ENCODE measurements around the gene FBXW5. TPM values are rescaled to one million over a fixed set of nuclear protein-coding genes. Genes with fewer than 3 reads are reported as not detected.

The FBXW5 gene
- total RNA-seq, 1 experiment from 2014 or later, result 72.6 TPM

- ATAC-seq, result no peak
- no peaks in the 10 kb centered on the region for H3K27me3 ChIP-seq (ENCODE audit: control insufficient read depth, insufficient read depth, low read length)
- no peak overlapping the region for H3K4me3 ChIP-seq (ENCODE audit: low read depth in 2 of 2, low read length in 2 of 2)
- CTCF ChIA-PET, result no interaction called here
- in situ Hi-C loops (cut with HindIII; ENCODE audit: low pct_unique_long_range_greater_than_20kb, low sequenced_read_pairs), result no loop called here
- H3K4me1 ChIP-seq (ENCODE audit: control insufficient read depth, insufficient read depth, low read length), result peaks cover 5% of the 10 kb centered on the region; the same call in 1 of the 2 replicates
- no peaks in the 10 kb centered on the region for H3K9me3 ChIP-seq (ENCODE audit: control insufficient read depth, insufficient read depth, low read depth, low read length)
- DNase-seq (ENCODE audit: low read depth, low spot score), result no peak
- no TSS peak for BruUV-seq (replicated peaks)
- intact Hi-C loops (cut with micrococcal nuclease; ENCODE audit: unreplicated experiment), result no loop called here
- no peak overlapping the region for H3K27ac ChIP-seq (ENCODE audit: low read length)
- POLR2A ChIA-PET, result no interaction called here
- TF ChIP-seq POLR2AphosphoS5 (IDR thresholded peaks at IDR 0.05; ENCODE audit: low read depth, low read length) (no peak), TCF7L2 (IDR thresholded peaks at IDR 0.05; ENCODE audit: low read depth, low read length) (no peak), SIN3A (IDR thresholded peaks at IDR 0.05; ENCODE audit: borderline replicate concordance, insufficient read depth, low read depth, low read length) (no peak)
- TF ChIP-seq, protein P1, sequence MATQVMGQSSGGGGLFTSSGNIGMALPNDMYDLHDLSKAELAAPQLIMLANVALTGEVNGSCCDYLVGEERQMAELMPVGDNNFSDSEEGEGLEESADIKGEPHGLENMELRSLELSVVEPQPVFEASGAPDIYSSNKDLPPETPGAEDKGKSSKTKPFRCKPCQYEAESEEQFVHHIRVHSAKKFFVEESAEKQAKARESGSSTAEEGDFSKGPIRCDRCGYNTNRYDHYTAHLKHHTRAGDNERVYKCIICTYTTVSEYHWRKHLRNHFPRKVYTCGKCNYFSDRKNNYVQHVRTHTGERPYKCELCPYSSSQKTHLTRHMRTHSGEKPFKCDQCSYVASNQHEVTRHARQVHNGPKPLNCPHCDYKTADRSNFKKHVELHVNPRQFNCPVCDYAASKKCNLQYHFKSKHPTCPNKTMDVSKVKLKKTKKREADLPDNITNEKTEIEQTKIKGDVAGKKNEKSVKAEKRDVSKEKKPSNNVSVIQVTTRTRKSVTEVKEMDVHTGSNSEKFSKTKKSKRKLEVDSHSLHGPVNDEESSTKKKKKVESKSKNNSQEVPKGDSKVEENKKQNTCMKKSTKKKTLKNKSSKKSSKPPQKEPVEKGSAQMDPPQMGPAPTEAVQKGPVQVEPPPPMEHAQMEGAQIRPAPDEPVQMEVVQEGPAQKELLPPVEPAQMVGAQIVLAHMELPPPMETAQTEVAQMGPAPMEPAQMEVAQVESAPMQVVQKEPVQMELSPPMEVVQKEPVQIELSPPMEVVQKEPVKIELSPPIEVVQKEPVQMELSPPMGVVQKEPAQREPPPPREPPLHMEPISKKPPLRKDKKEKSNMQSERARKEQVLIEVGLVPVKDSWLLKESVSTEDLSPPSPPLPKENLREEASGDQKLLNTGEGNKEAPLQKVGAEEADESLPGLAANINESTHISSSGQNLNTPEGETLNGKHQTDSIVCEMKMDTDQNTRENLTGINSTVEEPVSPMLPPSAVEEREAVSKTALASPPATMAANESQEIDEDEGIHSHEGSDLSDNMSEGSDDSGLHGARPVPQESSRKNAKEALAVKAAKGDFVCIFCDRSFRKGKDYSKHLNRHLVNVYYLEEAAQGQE (IDR thresholded peaks at IDR 0.05; ENCODE audit: insufficient read depth in 1 of 2, low read depth in 2 of 2, low read length in 1 of 2), result no peak
- TF ChIP-seq, protein P2, sequence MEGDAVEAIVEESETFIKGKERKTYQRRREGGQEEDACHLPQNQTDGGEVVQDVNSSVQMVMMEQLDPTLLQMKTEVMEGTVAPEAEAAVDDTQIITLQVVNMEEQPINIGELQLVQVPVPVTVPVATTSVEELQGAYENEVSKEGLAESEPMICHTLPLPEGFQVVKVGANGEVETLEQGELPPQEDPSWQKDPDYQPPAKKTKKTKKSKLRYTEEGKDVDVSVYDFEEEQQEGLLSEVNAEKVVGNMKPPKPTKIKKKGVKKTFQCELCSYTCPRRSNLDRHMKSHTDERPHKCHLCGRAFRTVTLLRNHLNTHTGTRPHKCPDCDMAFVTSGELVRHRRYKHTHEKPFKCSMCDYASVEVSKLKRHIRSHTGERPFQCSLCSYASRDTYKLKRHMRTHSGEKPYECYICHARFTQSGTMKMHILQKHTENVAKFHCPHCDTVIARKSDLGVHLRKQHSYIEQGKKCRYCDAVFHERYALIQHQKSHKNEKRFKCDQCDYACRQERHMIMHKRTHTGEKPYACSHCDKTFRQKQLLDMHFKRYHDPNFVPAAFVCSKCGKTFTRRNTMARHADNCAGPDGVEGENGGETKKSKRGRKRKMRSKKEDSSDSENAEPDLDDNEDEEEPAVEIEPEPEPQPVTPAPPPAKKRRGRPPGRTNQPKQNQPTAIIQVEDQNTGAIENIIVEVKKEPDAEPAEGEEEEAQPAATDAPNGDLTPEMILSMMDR (IDR thresholded peaks at IDR 0.05), result no peak
- H3K36me3 ChIP-seq (ENCODE audit: control insufficient read depth, insufficient read depth, low read length), result no peaks in the 10 kb centered on the region
These were observed 19.2 kb upstream of the FBXW5 start for GRCh38 chr9:136963751-136964150.

DNA sequence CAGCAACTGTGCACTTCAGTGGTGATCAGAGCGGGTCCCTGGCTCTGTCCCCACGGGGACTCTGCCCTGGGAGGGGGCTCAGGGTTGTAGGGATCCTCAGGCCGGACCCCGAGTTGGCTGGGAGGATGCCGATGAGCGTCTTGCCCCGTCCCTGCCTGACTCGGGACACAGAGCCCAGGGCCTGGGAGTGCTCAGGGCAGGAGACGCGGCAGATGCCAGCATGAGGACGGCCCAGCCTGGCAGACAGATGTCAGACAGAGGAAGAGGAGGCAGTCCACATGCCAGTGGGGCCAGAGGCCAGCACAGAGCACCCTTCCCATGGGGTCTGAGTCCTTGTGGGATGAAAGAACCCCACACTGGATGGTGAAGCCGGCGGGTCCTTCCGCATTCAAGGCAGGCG lies 18.8 kb upstream of the FBXW5 start:
- ChIA-PET POLR2A (no interaction called here), CTCF (no interaction called here)
- in situ Hi-C loops (cut with HindIII; ENCODE audit: low pct_unique_long_range_greater_than_20kb, low sequenced_read_pairs), result no loop called here
- H3K4me3 ChIP-seq (ENCODE audit: low read depth in 2 of 2, low read length in 2 of 2), result no peak overlapping the region
- DNase-seq (ENCODE audit: low read depth, low spot score), result no peak
- no peak for ATAC-seq
- H3K27ac ChIP-seq (ENCODE audit: low read length), result no peak overlapping the region
- no peaks in the 10 kb centered on the region for H3K9me3 ChIP-seq (ENCODE audit: control insufficient read depth, insufficient read depth, low read depth, low read length)
- intact Hi-C loops (cut with micrococcal nuclease; ENCODE audit: unreplicated experiment), result no loop called here
- H3K27me3 ChIP-seq (ENCODE audit: control insufficient read depth, insufficient read depth, low read length), result no peaks in the 10 kb centered on the region
- no TSS peak for BruUV-seq (replicated peaks)
- TF ChIP-seq, protein P1 (IDR thresholded peaks at IDR 0.05; ENCODE audit: insufficient read depth in 1 of 2, low read depth in 2 of 2, low read length in 1 of 2), result no peak
- TF ChIP-seq POLR2AphosphoS5 (IDR thresholded peaks at IDR 0.05; ENCODE audit: low read depth, low read length), result no peak
- TF ChIP-seq, protein P2 (IDR thresholded peaks at IDR 0.05), result no peak
- TF ChIP-seq SIN3A (IDR thresholded peaks at IDR 0.05; ENCODE audit: borderline replicate concordance, insufficient read depth, low read depth, low read length), result no peak
- no peak for TF ChIP-seq TCF7L2 (IDR thresholded peaks at IDR 0.05; ENCODE audit: low read depth, low read length)
- H3K36me3 ChIP-seq (ENCODE audit: control insufficient read depth, insufficient read depth, low read length), result no peaks in the 10 kb centered on the region
- H3K4me1 ChIP-seq (ENCODE audit: control insufficient read depth, insufficient read depth, low read length), result peaks cover 5% of the 10 kb centered on the region; the same call in 1 of the 2 replicates
